ENCODE measurements around the gene MAP3K5.

- no peak for TF ChIP-seq CTCF (IDR thresholded peaks at IDR 0.05; ENCODE audit: insufficient read depth, low read depth, low read length)
- TF ChIP-seq EZH2 (IDR thresholded peaks at IDR 0.05; ENCODE audit: insufficient read depth, low read length): no peak
Measured at GRCh38 chr6:136766274-136766673, 26.0 kb downstream of the MAP3K5 start.
